GM08714 (cell line): ENCODE results near the gene GPBP1.

Experiments used
- H3K4me3 ChIP-seq: fragments of 200-500 bp; sonication (Bioruptor generic); 2 replicates; pipeline ENCODE4 v1.5.1; 2014; ENCODE audit warnings: mild to moderate bottlenecking, low read length, inconsistent platforms
- ZNF274 ChIP-seq: IDR thresholded peaks from 2 replicates; pipeline ENCODE4 v1.6.1; 2012; ENCODE audit warnings: mild to moderate bottlenecking, low read depth, low read length

Gene GPBP1

DNA sequence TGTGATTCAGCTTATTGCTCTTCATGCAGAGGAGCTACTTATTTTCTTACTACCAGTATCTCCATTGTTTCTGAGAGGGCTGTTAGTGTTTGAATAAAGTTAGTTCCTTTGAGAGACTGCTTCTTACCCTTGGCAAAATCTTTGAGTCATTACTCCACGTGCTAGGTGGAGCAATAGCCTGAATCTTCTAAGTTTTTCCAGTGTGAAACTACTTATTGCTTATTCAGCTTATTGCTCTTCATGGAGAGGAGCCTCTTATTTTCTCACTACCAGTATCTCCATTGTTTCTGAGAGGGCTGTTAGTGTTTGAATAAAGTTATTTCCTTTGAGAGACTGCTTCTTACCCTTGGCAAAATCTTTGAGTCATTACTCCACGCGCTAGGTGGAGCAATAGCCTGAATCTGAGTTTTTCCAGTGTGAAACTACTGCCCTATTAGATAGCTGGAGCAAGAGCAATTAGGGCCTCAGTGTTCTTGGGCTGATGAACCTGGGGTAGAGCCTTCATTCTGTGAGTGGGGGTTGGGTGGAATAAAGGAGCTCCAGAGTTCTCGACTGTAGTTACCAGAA, 41.9 kb downstream of the GPBP1 start:
- TF ChIP-seq ZNF274: no peak
- H3K4me3 ChIP-seq: no peak overlapping the region

DNA sequence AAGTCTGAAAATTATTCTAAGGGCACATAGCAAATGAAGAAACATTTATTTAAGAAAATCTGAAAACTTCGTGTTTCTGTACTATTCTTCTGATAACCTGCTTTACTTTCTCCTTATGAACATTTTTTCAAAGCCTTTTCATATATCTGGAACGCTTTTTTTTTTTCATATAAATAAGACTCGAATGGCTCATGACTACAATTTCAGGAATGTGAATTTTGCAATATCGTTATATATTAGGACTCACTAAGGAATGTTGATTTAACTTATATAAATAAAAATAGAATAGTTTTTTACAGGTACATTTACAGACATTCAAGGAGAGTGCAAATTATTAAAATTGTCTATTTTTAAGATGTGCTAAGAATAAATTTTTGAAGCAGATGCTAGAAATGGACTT, 42.9 kb downstream of the GPBP1 start:
- no peak for TF ChIP-seq ZNF274
- H3K4me3 ChIP-seq: no peak overlapping the region

GRCh38 chr5:57219386-57219785, 45.5 kb downstream of the GPBP1 start:
- no peak for TF ChIP-seq ZNF274
- no peak overlapping the region for H3K4me3 ChIP-seq

- TF ChIP-seq ZNF274: no peak
- no peak overlapping the region for H3K4me3 ChIP-seq
Observed at GRCh38 chr5:57221049-57221568, 47.2 kb downstream of the GPBP1 start.

DNA sequence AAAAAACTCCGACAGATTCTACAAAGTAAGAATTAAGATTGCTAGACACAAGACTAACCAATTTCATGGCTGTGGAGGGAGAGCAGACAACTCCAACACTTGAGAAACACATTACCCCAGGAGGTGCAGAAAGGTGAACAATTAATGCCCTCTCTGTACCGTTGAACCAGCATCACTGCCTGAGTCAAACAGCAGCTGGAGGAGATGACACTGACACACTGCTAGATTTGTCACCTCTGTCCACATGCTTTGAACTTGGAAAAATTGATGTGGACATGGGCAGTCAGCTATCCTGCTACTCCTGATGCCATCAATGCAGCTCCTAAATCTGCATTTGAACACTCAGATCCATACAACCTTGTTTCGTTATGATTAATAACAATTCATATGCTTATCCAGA, 51.7 kb downstream of the GPBP1 start:
- no peak for TF ChIP-seq ZNF274
- no peak overlapping the region for H3K4me3 ChIP-seq

DNA sequence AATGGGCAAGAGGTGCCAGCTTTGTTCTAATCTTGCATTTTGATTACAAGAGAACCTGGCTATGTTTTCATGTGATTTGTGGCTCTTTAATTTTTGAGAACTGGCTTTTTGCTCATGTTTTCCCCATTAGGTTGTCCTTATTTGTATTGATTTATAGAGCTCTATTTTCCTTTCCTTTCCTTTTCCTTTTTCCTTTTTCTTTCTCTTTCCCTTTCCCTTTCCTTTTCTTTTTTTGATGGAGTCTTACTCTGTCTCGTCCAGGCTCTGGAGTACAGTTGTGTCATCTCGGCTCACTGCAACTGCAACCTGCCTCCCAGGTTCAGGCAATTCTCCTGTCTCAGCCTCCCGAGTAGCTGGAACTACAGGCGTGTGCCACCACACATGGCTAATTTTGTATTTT, 55.5 kb downstream of the GPBP1 start:
- TF ChIP-seq ZNF274: no peak
- H3K4me3 ChIP-seq: no peak overlapping the region

DNA sequence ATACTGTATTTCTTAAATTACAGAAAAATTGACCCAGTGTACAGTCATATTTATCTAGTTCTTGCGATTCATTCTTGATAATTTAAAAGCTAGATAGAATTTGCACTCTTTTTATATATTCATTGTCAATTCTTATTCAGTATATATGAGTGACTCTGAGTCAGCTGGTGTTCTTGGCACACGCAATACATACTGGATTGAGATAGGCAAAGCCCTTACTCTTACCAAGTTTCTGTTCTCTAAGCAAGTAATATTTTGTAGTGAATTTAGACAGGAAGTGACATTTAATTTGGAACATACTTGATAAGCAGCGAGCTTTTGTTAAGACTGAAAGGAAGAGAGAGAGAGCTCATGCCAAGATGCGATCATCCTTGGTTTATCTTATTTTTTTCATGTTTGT, 57.7 kb downstream of the GPBP1 start:
- TF ChIP-seq ZNF274: no peak
- no peak overlapping the region for H3K4me3 ChIP-seq

GRCh38 chr5:57232293-57233033, 58.6 kb downstream of the GPBP1 start:
- no peak overlapping the region for H3K4me3 ChIP-seq
- no peak for TF ChIP-seq ZNF274

- H3K4me3 ChIP-seq: no peak overlapping the region
- no peak for TF ChIP-seq ZNF274
Observed at GRCh38 chr5:57243286-57244137, 69.7 kb downstream of the GPBP1 start.

DNA sequence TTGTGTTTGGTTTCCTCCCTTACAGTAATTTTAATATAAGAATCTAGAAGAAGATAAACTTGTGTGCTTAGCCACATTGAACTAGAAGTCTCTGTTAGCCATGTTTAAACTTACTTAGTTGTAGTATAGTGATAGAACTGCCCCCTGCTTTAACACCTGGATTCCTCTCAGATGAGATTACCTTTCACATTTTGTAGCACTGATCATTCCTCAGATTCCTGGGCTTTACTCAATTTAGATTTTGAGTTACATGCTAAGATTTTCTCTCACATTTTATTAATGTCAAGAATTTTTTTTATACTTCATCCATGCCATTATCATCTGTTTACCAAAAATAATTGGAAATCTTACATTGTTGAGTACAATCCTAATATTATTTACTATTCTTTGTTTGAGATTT, 70.5 kb downstream of the GPBP1 start:
- TF ChIP-seq ZNF274: no peak

GRCh38 chr5:57246426-57246825, 72.6 kb downstream of the GPBP1 start:
- TF ChIP-seq ZNF274: no peak

More for the DNA sequence above, 70.5 kb downstream of the GPBP1 start:
- no peak overlapping the region for H3K4me3 ChIP-seq

GRCh38 chr5:57247765-57248164, 73.9 kb downstream of the GPBP1 start:
- TF ChIP-seq ZNF274: no peak
- H3K4me3 ChIP-seq: no peak overlapping the region

More at GRCh38 chr5:57246426-57246825, 72.6 kb downstream of the GPBP1 start:
- no peak overlapping the region for H3K4me3 ChIP-seq

- no peak for TF ChIP-seq ZNF274
- no peak overlapping the region for H3K4me3 ChIP-seq
Observed at GRCh38 chr5:57249265-57249874, 75.5 kb downstream of the GPBP1 start.

GRCh38 chr5:57258052-57258451, 84.2 kb downstream of the GPBP1 start:
- no peak overlapping the region for H3K4me3 ChIP-seq
- TF ChIP-seq ZNF274: no peak
